Panc1 (cell line): ENCODE data around the gene CRHR2.

Experiments used
- POLR2AphosphoS5 ChIP-seq: IDR thresholded peaks from 2 replicates; pipeline ENCODE4 v1.6.1; 2012; ENCODE audit warnings: mild to moderate bottlenecking, low read depth, low read length, moderate library complexity
- TF ChIP-seq, protein P1 (sequence below): fragments of 450-650 bp; IDR thresholded peaks from 2 replicates; pipeline ENCODE4 v1.5.1; 2017; ENCODE audit warnings: mild to moderate bottlenecking

DNA sequence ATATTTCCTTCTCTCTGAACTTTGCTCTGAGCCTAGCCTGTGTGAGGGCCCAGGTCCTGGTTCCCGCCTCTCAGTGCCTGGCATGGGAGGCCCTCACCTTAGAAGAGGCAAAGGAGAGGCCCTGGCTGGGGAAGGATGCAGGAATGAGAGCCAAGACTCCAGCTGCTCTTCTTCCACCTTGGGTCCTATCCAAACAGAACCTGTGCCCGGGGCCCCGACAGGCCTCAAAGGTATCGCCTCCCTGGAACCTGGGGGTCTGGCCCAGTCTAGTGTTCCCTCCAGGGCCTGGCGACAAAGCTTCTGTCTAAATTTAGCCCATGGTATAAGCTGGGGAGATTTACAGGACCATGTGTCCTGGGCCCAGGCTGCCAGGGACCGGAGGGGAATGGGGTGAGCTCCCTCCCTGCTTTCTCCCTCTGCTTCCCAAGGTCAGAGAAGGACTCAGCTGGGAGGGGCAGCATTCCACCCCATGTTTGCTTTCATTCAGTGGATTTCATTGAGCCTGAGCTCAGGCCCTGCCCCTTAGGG is 12.0 kb upstream of the CRHR2 start:
- TF ChIP-seq, protein P1, sequence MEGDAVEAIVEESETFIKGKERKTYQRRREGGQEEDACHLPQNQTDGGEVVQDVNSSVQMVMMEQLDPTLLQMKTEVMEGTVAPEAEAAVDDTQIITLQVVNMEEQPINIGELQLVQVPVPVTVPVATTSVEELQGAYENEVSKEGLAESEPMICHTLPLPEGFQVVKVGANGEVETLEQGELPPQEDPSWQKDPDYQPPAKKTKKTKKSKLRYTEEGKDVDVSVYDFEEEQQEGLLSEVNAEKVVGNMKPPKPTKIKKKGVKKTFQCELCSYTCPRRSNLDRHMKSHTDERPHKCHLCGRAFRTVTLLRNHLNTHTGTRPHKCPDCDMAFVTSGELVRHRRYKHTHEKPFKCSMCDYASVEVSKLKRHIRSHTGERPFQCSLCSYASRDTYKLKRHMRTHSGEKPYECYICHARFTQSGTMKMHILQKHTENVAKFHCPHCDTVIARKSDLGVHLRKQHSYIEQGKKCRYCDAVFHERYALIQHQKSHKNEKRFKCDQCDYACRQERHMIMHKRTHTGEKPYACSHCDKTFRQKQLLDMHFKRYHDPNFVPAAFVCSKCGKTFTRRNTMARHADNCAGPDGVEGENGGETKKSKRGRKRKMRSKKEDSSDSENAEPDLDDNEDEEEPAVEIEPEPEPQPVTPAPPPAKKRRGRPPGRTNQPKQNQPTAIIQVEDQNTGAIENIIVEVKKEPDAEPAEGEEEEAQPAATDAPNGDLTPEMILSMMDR, result no peak
- TF ChIP-seq POLR2AphosphoS5, result no peak
